Fibroblast of mammary gland (primary cell): Measurements from ENCODE around the gene ABCA7.

Experiments used
- DNase-seq: peaks from one replicate; pipeline ENCODE4 v3.0.0-alpha.2; 2010; ENCODE audit warnings: low read depth
- H3K4me3 ChIP-seq: 2 replicates; pipeline ENCODE4 v1.5.1; 2011; ENCODE audit warnings: low read depth, mild to moderate bottlenecking, low read length, moderate library complexity; ENCODE audit not compliant: control insufficient read depth
- CTCF ChIP-seq: conservative IDR thresholded peaks from 2 replicates; pipeline ENCODE4 v1.5.1; 2011; ENCODE audit warnings: low read depth, low read length, inconsistent platforms; ENCODE audit not compliant: control insufficient read depth, insufficient read depth

ABCA7 gene

GRCh38 chr19:998064-998463 lies 41.8 kb upstream of the ABCA7 start:
- H3K4me3 ChIP-seq: no peak overlapping the region
- DNase-seq: no peak

DNA sequence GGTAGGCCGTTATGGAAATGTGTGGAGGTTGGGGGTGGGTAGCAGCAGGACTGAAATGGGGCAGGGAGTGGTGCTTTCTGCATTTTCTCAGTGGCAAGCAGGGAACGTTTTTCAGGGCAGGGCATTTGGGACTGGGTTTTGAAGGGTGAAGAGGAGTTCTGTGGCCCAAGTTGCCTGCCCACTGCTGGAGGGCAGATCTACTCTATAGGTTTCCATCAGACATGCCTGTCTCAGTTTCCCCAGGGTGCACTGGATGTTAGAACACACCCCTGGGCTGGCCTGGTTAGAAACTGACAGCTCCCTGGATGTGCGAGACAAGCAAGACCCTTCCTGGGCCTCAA lies 40.6 kb upstream of the ABCA7 start:
- DNase-seq: no peak
- no peak for TF ChIP-seq CTCF
- no peak overlapping the region for H3K4me3 ChIP-seq

More at GRCh38 chr19:998064-998463, 41.8 kb upstream of the ABCA7 start:
- no peak for TF ChIP-seq CTCF

DNA sequence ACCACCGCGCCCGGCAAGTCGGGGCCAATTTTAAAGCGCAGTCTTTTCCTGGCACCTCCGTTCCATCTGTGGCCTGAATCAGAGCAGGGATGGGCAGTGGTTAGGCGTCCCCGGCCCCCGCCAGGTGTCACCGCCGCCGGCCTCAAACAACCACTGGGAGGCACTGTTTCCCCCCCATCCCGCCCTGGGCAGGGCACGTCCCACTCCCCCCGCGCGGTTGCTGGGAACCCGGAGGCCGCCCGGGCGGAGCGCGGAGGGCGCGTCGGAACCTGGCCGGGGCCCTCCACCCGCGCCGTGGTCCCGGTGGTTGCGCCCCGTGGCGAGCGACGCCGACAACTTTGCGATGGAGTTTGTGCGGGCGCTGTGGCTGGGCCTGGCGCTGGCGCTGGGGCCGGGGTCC lies 39.8 kb upstream of the ABCA7 start, which contains the start of gene GRIN3B:
GRIN3B (plus strand) TSS at position 325 of the 400 bp plus-strand sequence; CDS start at position 344, 19 bp downstream.
- no peak within 1 kb of the TSS for H3K4me3 ChIP-seq
- peak; percentile 38 for DNase-seq

DNA sequence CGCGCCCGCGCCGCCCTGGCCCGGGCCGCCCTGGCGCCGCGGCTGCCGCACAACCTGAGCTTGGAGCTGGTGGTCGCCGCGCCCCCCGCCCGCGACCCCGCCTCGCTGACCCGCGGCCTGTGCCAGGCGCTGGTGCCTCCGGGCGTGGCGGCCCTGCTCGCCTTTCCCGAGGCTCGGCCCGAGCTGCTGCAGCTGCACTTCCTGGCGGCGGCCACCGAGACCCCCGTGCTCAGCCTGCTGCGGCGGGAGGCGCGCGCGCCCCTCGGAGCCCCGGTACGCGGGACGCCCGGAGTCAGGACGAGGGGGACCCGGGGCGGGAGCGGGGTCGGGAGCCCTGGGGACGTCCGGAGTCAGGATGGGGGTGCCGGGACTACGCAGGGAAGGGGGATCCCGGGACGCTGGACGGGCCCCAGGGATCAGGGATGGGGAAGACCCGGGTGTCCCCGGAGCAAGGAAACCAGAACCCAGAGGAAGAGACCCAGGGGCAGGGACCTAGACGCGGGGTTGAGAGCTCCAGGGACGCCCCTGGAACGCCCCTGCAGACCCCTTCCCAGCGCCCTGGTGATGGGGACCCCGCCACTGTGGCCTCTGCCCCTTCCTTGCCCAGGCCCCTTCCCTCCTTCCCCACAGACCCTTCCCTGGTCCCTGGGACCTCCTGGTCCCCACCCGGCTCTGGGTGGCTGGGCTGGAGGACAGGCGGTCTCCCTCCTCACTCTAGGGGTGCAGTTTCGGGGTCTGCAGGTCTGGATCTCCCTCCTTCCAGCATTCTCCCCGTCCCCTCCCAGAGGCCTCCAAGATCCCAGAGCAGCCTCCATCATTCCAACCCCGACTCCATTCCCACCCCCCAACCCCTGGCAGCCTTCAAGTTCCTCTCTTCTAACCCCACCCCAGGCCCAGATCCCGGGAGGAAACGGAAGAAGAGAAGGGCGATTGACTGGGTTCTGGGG lies 39.0 kb upstream of the ABCA7 start:
- no peak for DNase-seq
- no peak for TF ChIP-seq CTCF
- H3K4me3 ChIP-seq: no peak overlapping the region

More for the DNA sequence above, 39.8 kb upstream of the ABCA7 start, which contains the start of gene GRIN3B:
- TF ChIP-seq CTCF: peak; percentile 40

- peak; percentile 56 for TF ChIP-seq CTCF
- H3K4me3 ChIP-seq: no peak overlapping the region
- no peak for DNase-seq
Measured at GRCh38 chr19:1001538-1002166, 38.3 kb upstream of the ABCA7 start.

- DNase-seq: no peak
- no peak for TF ChIP-seq CTCF
- no peak overlapping the region for H3K4me3 ChIP-seq
Measured at GRCh38 chr19:1002600-1002999, 37.3 kb upstream of the ABCA7 start.
